Neural cell (in vitro differentiated cells): ENCODE data around the gene UGCG. TPM values are rescaled to one million over a fixed set of nuclear protein-coding genes. Genes with fewer than 3 reads are reported as not detected.
"Not testable (repeated sequence)": the region's sequence is repeated elsewhere in the genome, so short reads cannot be mapped to it uniquely, and the experiment has no call there.

ENCODE experiments used
- H2AFZ ChIP-seq: fragments of 200-600, 300-800 bp; sonication (generic), shearing (Covaris generic); 2 replicates; pipeline ENCODE4 v1.6.0; 2014; ENCODE audit warnings: low read depth, mild to moderate bottlenecking, antibody characterized with exemption, low read length, moderate library complexity
- H3F3A ChIP-seq: fragments of 200-600 bp; shearing (Covaris generic); 2 replicates; pipeline ENCODE4 v1.6.1; 2016; ENCODE audit warnings: mild to moderate bottlenecking, moderate library complexity, mixed read lengths, antibody characterized with exemption, low read length; ENCODE audit not compliant: insufficient read depth, poor library complexity, severe bottlenecking
- H3K27ac ChIP-seq: fragments of 200-600, 300-800 bp; sonication (generic), shearing (Covaris generic); 2 replicates; pipeline ENCODE4 v1.5.1; 2014; ENCODE audit warnings: mild to moderate bottlenecking, low read length, moderate library complexity
- H3K27me3 ChIP-seq: fragments of 300-800, 200-600 bp; sonication (generic), shearing (Covaris generic); 2 replicates; pipeline ENCODE4 v1.6.0; 2014; ENCODE audit warnings: mild to moderate bottlenecking, low read depth, low read length, moderate library complexity; ENCODE audit not compliant: insufficient read depth
- H3K36me3 ChIP-seq: fragments of 300-800, 200-600 bp; sonication (generic), shearing (Covaris generic); 2 replicates; pipeline ENCODE4 v1.5.1; 2014; ENCODE audit warnings: mild to moderate bottlenecking, antibody characterized with exemption, low read length, moderate library complexity; ENCODE audit not compliant: insufficient read depth
- H3K4me2 ChIP-seq: fragments of 300-800, 200-600 bp; sonication (generic), shearing (Covaris generic); 2 replicates; pipeline ENCODE4 v1.6.0; 2014; ENCODE audit warnings: mild to moderate bottlenecking, low read length
- H3K4me3 ChIP-seq: fragments of 300-800, 200-600 bp; sonication (generic), shearing (Covaris generic); 2 replicates; pipeline ENCODE4 v1.5.1; 2014; ENCODE audit warnings: mild to moderate bottlenecking, low read length, moderate library complexity
- H3K79me2 ChIP-seq: fragments of 200-600 bp; shearing (Covaris generic); replicated peaks from 2 replicates; pipeline ENCODE4 v1.6.0; 2014; ENCODE audit warnings: mild to moderate bottlenecking, low read length, moderate library complexity; ENCODE audit not compliant: insufficient read depth
- H3K9ac ChIP-seq: fragments of 300-800, 200-600 bp; sonication (generic), shearing (Covaris generic); 2 replicates; pipeline ENCODE4 v1.6.1; 2016; ENCODE audit warnings: mild to moderate bottlenecking, low read length, mixed read lengths
- H3K9me2 ChIP-seq: fragments of 200-600 bp; shearing (Covaris generic); 2 replicates; pipeline ENCODE4 v1.6.1; 2016; ENCODE audit warnings: mild to moderate bottlenecking, low read length, mixed read lengths; ENCODE audit not compliant: insufficient read depth
- H3K9me3 ChIP-seq: fragments of 200-600, 300-800 bp; sonication (generic), shearing (Covaris generic); 2 replicates; pipeline ENCODE4 v1.6.1; 2016; ENCODE audit warnings: mild to moderate bottlenecking, mixed run types, low read length, moderate library complexity, mixed read lengths
- H4K20me1 ChIP-seq: fragments of 200-600 bp; shearing (Covaris generic); 2 replicates; pipeline ENCODE4 v1.6.1; 2016; ENCODE audit warnings: mild to moderate bottlenecking, mixed run types; ENCODE audit not compliant: insufficient read depth
- CTCF ChIP-seq: fragments of 450-650 bp; IDR thresholded peaks from 2 replicates; pipeline ENCODE4 v1.5.1; 2014; ENCODE audit warnings: antibody characterized with exemption, mild to moderate bottlenecking, moderate library complexity; ENCODE audit not compliant: poor library complexity, severe bottlenecking
- EP300 ChIP-seq: fragments of 450-650 bp; conservative IDR thresholded peaks from 2 replicates; pipeline ENCODE4 v1.6.1; 2014; ENCODE audit warnings: antibody characterized with exemption, mild to moderate bottlenecking, moderate library complexity; ENCODE audit not compliant: poor library complexity, severe bottlenecking
- EZH2 ChIP-seq: fragments of 200-600, 300-800 bp; shearing (Covaris generic), sonication (generic); IDR thresholded peaks from 2 replicates; pipeline ENCODE4 v1.6.1; 2014; ENCODE audit warnings: antibody characterized with exemption, low read length, borderline replicate concordance, mild to moderate bottlenecking; ENCODE audit not compliant: insufficient read depth, poor library complexity, severe bottlenecking
- MXI1 ChIP-seq: fragments of 450-650 bp; conservative IDR thresholded peaks from 2 replicates; pipeline ENCODE4 v1.6.1; 2014; ENCODE audit warnings: antibody characterized with exemption, mild to moderate bottlenecking; ENCODE audit not compliant: poor library complexity, severe bottlenecking
- POLR2AphosphoS5 ChIP-seq: IDR thresholded peaks from 2 replicates; pipeline ENCODE4 v1.6.1; 2012
- RAD21 ChIP-seq: fragments of 450-650 bp; conservative IDR thresholded peaks from 2 replicates; pipeline ENCODE4 v1.6.1; 2014; ENCODE audit warnings: antibody characterized with exemption, mild to moderate bottlenecking, moderate library complexity
- REST ChIP-seq: IDR thresholded peaks from 2 replicates; pipeline ENCODE4 v1.6.1; 2012; ENCODE audit warnings: borderline replicate concordance
- SMC3 ChIP-seq: fragments of 450-650 bp; conservative IDR thresholded peaks from 2 replicates; pipeline ENCODE4 v1.6.1; 2014; ENCODE audit warnings: antibody characterized with exemption, mild to moderate bottlenecking, moderate library complexity; ENCODE audit not compliant: poor library complexity
- TAF1 ChIP-seq: IDR thresholded peaks from 2 replicates; pipeline ENCODE4 v1.6.1; 2012; ENCODE audit warnings: low read depth
- polyA plus RNA-seq: library from polyadenylated mRNA; depleted of rRNA; stranded (reverse); fragments of >200 nt; gene quantifications from 2 replicates; pipeline ENCODE4 v1.2.3, GENCODE V29; 2014

The UGCG gene
- polyA plus RNA-seq, 1 donor from 2014 or later: 93.6 TPM

- H3K27me3 ChIP-seq: no peaks in the 10 kb centered on the region
- H3K9me3 ChIP-seq: no peaks in the 10 kb centered on the region
- H3K27ac ChIP-seq: no peak overlapping the region
- no peaks in the 10 kb centered on the region for H3K9me2 ChIP-seq
- no peak overlapping the region for H3K4me2 ChIP-seq
- no peaks in the 10 kb centered on the region for H4K20me1 ChIP-seq
- H3F3A ChIP-seq: no peaks in the 10 kb centered on the region
- no peak overlapping the region for H2AFZ ChIP-seq
- H3K9ac ChIP-seq: no peak overlapping the region
- H3K79me2 ChIP-seq: no peaks in the 10 kb centered on the region
- no peaks in the 10 kb centered on the region for H3K36me3 ChIP-seq
- no peak overlapping the region for H3K4me3 ChIP-seq
- TF ChIP-seq TAF1: no peak
- TF ChIP-seq RAD21: no peak
- no peak for TF ChIP-seq SMC3
Measured at GRCh38 chr9:111878946-111879345, 17.7 kb upstream of the UGCG start.

GRCh38 chr9:111886983-111887718, 9.5 kb upstream of the UGCG start:
- H3F3A ChIP-seq: no peaks in the 10 kb centered on the region
- H3K79me2 ChIP-seq: no peaks in the 10 kb centered on the region
- H3K4me2 ChIP-seq: no peak overlapping the region
- no peaks in the 10 kb centered on the region for H3K9me2 ChIP-seq
- no peak overlapping the region for H3K9ac ChIP-seq
- no peaks in the 10 kb centered on the region for H3K9me3 ChIP-seq
- no peak overlapping the region for H3K27ac ChIP-seq
- H3K4me3 ChIP-seq: no peak overlapping the region
- no peaks in the 10 kb centered on the region for H3K27me3 ChIP-seq
- H3K36me3 ChIP-seq: no peaks in the 10 kb centered on the region
- no peak for TF ChIP-seq POLR2AphosphoS5
- TF ChIP-seq SMC3: no peak
- TF ChIP-seq RAD21: no peak
- no peak for TF ChIP-seq MXI1
- TF ChIP-seq REST: no peak
- TF ChIP-seq EP300: no peak
- no peak for TF ChIP-seq TAF1
- no peaks in the 10 kb centered on the region for H4K20me1 ChIP-seq
- H2AFZ ChIP-seq: no peak overlapping the region

- H3K36me3 ChIP-seq: no peaks in the 10 kb centered on the region
- H3K27me3 ChIP-seq: no peaks in the 10 kb centered on the region
- no peak overlapping the region for H3K4me2 ChIP-seq
- no peaks in the 10 kb centered on the region for H4K20me1 ChIP-seq
- TF ChIP-seq EZH2 (no peak), REST (no peak), RAD21 (no peak), EP300 (no peak), POLR2AphosphoS5 (no peak), TAF1 (no peak), MXI1 (no peak), SMC3 (no peak), CTCF (no peak)
- H3K9me3 ChIP-seq: no peaks in the 10 kb centered on the region
- no peak overlapping the region for H3K27ac ChIP-seq
- H3K9me2 ChIP-seq: no peaks in the 10 kb centered on the region
- no peaks in the 10 kb centered on the region for H3F3A ChIP-seq
- H2AFZ ChIP-seq: no peak overlapping the region
- no peak overlapping the region for H3K4me3 ChIP-seq
- no peaks in the 10 kb centered on the region for H3K79me2 ChIP-seq
- no peak overlapping the region for H3K9ac ChIP-seq
Measured at GRCh38 chr9:111890334-111890733, 6.3 kb upstream of the UGCG start.

GRCh38 chr9:111890867-111891266, 5.7 kb upstream of the UGCG start:
- not testable (repeated sequence) for H2AFZ ChIP-seq, H3F3A ChIP-seq, H3K9ac ChIP-seq, H3K4me3 ChIP-seq, H4K20me1 ChIP-seq, H3K79me2 ChIP-seq, H3K27ac ChIP-seq, H3K9me2 ChIP-seq, H3K9me3 ChIP-seq, H3K36me3 ChIP-seq, H3K4me2 ChIP-seq, H3K27me3 ChIP-seq
